Loucy (cell line): ENCODE results near the gene PRAF2.

Source experiments
- H2AFZ ChIP-seq: fragments of 200-600 bp; sonication (generic); 2 replicates; pipeline ENCODE4 v1.6.0; 2016; ENCODE audit warnings: antibody characterized with exemption, mild to moderate bottlenecking, low read length, moderate library complexity
- H3F3A ChIP-seq: fragments of 200-600 bp; 2 replicates; pipeline ENCODE4 v1.6.0; 2016; ENCODE audit warnings: antibody characterized with exemption, low read depth, mild to moderate bottlenecking
- H3K27me3 ChIP-seq: fragments of 200-600 bp; sonication (generic); 2 replicates; pipeline ENCODE4 v1.6.1; 2014; ENCODE audit warnings: low read length, mild to moderate bottlenecking; ENCODE audit not compliant: insufficient read depth, poor library complexity, severe bottlenecking
- H3K36me3 ChIP-seq: fragments of 200-600 bp; sonication (generic); 2 replicates; pipeline ENCODE4 v1.6.1; 2016; ENCODE audit warnings: low read length; ENCODE audit not compliant: insufficient read depth
- H3K4me1 ChIP-seq: fragments of 200-600 bp; sonication (generic); 2 replicates; pipeline ENCODE4 v1.5.1; 2014; ENCODE audit warnings: low read length, mild to moderate bottlenecking; ENCODE audit not compliant: insufficient read depth, poor library complexity, severe bottlenecking
- H3K4me2 ChIP-seq: fragments of 200-600 bp; sonication (generic); 2 replicates; pipeline ENCODE4 v1.6.0; 2014; ENCODE audit warnings: antibody characterized with exemption, low read length, low read depth, mild to moderate bottlenecking; ENCODE audit not compliant: poor library complexity, severe bottlenecking
- H3K4me3 ChIP-seq: fragments of 200-600 bp; sonication (generic); 2 replicates; pipeline ENCODE4 v1.5.1; 2014; ENCODE audit warnings: low read length, mild to moderate bottlenecking, mixed read lengths; ENCODE audit not compliant: poor library complexity, severe bottlenecking
- H3K79me2 ChIP-seq: fragments of 200-600 bp; sonication (generic); 2 replicates; pipeline ENCODE4 v1.6.1; 2014; ENCODE audit warnings: low read length; ENCODE audit not compliant: insufficient read depth
- H3K9ac ChIP-seq: fragments of 200-600 bp; sonication (generic); 2 replicates; pipeline ENCODE4 v1.6.0; 2014; ENCODE audit warnings: mild to moderate bottlenecking, low read depth, low read length, moderate library complexity; ENCODE audit not compliant: poor library complexity, severe bottlenecking
- H3K9me2 ChIP-seq: fragments of 200-600 bp; sonication (generic); replicated peaks from 2 replicates; pipeline ENCODE4 v1.6.1; 2016; ENCODE audit warnings: low read depth, low read length, mixed read lengths
- H3K9me3 ChIP-seq: fragments of 200-600 bp; sonication (generic); 2 replicates; pipeline ENCODE4 v1.6.1; 2014; ENCODE audit warnings: mild to moderate bottlenecking, antibody characterized with exemption, low read length, low read depth; ENCODE audit not compliant: insufficient read depth
- H4K20me1 ChIP-seq: fragments of 200-600 bp; sonication (generic); 2 replicates; pipeline ENCODE4 v1.6.0; 2014; ENCODE audit warnings: antibody characterized with exemption, low read length, mild to moderate bottlenecking; ENCODE audit not compliant: insufficient read depth, poor library complexity, severe bottlenecking
- EZH2phosphoT487 ChIP-seq: fragments of 200-600 bp; IDR thresholded peaks from 2 replicates; pipeline ENCODE4 v1.6.1; 2018; ENCODE audit warnings: antibody characterized with exemption, mild to moderate bottlenecking, moderate library complexity, borderline replicate concordance
- TF ChIP-seq, protein P1 (sequence below): fragments of 200-600 bp; sonication (generic); conservative IDR thresholded peaks from 2 replicates; pipeline ENCODE4 v1.5.1; 2014; ENCODE audit warnings: mild to moderate bottlenecking, antibody characterized with exemption, low read length

Gene PRAF2

DNA sequence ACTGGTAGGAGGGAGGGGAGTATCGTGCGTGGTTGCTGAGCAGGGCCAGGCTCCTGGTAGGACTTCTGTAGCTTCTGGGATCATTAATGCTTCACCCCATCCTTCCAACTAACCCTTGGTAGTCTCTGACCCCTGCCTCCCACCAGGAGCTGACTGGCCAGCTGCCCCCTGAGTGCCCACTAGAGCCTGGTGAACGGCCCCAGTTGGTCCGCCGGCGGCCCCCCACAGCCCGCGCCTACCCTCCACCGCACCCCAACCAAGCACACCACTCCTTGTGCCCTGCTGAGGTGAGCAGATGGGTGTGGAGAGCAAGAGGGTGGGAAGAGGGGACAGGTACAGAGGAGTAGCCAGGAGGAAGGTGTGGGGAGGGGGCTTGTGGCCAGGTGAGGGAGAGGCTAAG is 10.1 kb downstream of the PRAF2 start:
- Histone ChIP-seq H3K36me3 (no peaks in the 10 kb centered on the region; the same call in 1 of the 2 replicates), H3K9me3 (no peaks in the 10 kb centered on the region), H3K4me2 (no peak overlapping the region), H3F3A (no peaks in the 10 kb centered on the region), H3K4me1 (no peaks in the 10 kb centered on the region), H4K20me1 (peaks cover 2% of the 10 kb centered on the region), H2AFZ (no peak overlapping the region), H3K79me2 (no peaks in the 10 kb centered on the region), H3K27me3 (no peaks in the 10 kb centered on the region), H3K4me3 (no peak overlapping the region), H3K9me2 (no peaks in the 10 kb centered on the region), H3K9ac (no peak overlapping the region)
- TF ChIP-seq, protein P1, sequence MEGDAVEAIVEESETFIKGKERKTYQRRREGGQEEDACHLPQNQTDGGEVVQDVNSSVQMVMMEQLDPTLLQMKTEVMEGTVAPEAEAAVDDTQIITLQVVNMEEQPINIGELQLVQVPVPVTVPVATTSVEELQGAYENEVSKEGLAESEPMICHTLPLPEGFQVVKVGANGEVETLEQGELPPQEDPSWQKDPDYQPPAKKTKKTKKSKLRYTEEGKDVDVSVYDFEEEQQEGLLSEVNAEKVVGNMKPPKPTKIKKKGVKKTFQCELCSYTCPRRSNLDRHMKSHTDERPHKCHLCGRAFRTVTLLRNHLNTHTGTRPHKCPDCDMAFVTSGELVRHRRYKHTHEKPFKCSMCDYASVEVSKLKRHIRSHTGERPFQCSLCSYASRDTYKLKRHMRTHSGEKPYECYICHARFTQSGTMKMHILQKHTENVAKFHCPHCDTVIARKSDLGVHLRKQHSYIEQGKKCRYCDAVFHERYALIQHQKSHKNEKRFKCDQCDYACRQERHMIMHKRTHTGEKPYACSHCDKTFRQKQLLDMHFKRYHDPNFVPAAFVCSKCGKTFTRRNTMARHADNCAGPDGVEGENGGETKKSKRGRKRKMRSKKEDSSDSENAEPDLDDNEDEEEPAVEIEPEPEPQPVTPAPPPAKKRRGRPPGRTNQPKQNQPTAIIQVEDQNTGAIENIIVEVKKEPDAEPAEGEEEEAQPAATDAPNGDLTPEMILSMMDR: no peak

DNA sequence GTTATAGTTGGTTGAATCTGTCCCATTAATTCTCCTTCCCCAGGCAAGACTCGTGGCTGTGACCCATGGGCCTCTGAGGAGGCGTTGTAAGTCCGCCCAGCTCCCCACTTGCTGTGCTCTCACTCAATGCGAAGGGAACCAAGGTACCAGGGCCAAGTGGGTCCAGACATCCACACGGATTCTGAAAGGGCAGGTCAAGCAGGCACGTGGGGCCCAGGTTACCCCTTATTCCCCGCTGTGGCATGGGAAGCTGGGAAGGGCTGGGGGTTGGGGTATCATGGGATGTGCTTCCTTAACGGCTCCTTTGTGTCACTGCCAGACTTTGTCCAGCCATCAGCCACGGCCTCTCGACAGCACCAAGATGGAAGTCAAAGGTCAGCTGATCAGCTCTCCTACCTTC is 11.9 kb downstream of the PRAF2 start:
- no peak for TF ChIP-seq EZH2phosphoT487
- TF ChIP-seq, protein P1: no peak
- Histone ChIP-seq H3K9me3 (no peaks in the 10 kb centered on the region), H3K36me3 (no peaks in the 10 kb centered on the region; the same call in 1 of the 2 replicates), H4K20me1 (peaks cover 2% of the 10 kb centered on the region), H3K4me3 (no peak overlapping the region), H3K9me2 (no peaks in the 10 kb centered on the region), H3K9ac (no peak overlapping the region), H3F3A (no peaks in the 10 kb centered on the region), H2AFZ (no peak overlapping the region), H3K4me1 (no peaks in the 10 kb centered on the region), H3K4me2 (no peak overlapping the region), H3K27me3 (no peaks in the 10 kb centered on the region), H3K79me2 (peaks cover 7% of the 10 kb centered on the region; the same call in 1 of the 2 replicates)

DNA sequence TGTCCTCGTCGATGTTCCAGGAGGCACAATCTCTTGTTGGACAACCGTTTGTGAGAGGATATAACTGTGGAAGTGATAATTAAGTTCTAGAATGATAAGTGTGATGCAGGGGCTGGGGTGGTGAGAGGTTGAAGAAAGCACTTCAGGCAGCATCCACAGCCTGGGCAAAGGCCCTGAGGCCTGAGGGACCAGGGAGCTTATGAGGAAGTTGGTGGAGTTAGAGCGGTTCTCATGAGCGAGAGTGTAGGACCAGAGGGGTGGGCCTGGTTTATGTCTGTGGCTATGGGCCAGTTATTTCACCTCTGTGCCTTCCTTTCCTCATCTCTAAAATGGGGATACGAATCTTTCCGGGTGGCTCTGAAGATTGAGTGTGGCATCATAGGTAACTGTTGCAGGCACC is 12.3 kb downstream of the PRAF2 start:
- Histone ChIP-seq H4K20me1 (peaks cover 2% of the 10 kb centered on the region), H3K4me3 (no peak overlapping the region), H3K9ac (no peak overlapping the region), H3F3A (no peaks in the 10 kb centered on the region), H3K79me2 (peaks cover 7% of the 10 kb centered on the region; the same call in 1 of the 2 replicates), H3K9me2 (no peaks in the 10 kb centered on the region), H3K27me3 (no peaks in the 10 kb centered on the region), H3K36me3 (no peaks in the 10 kb centered on the region; the same call in 1 of the 2 replicates), H3K4me2 (no peak overlapping the region), H3K9me3 (no peaks in the 10 kb centered on the region), H2AFZ (no peak overlapping the region), H3K4me1 (no peaks in the 10 kb centered on the region)
- no peak for TF ChIP-seq EZH2phosphoT487
- TF ChIP-seq, protein P1: no peak
